RCC 7860 (cell line): Measurements from ENCODE around the gene SEMA4D.
A peak's percentile ranks its signal among the peaks of the same experiment; 100 is the strongest.

Experiments used
- DNase-seq: peaks from one replicate; pipeline ENCODE4 v3.0.0-alpha.2; 2015; ENCODE audit warnings: low spot score
- FAIRE-seq: peaks from 2 replicates; lab custom pipeline; 2012; peaks lifted over from hg19 to GRCh38; lab: Jason Lieb, UNC

Gene SEMA4D

GRCh38 chr9:89418882-89419640, 78.9 kb downstream of the SEMA4D start:
- DNase-seq (no peak), FAIRE-seq (no peak)

- DNase-seq: no peak
These were observed 79.5 kb downstream of the SEMA4D start for GRCh38 chr9:89418474-89418845.

DNA sequence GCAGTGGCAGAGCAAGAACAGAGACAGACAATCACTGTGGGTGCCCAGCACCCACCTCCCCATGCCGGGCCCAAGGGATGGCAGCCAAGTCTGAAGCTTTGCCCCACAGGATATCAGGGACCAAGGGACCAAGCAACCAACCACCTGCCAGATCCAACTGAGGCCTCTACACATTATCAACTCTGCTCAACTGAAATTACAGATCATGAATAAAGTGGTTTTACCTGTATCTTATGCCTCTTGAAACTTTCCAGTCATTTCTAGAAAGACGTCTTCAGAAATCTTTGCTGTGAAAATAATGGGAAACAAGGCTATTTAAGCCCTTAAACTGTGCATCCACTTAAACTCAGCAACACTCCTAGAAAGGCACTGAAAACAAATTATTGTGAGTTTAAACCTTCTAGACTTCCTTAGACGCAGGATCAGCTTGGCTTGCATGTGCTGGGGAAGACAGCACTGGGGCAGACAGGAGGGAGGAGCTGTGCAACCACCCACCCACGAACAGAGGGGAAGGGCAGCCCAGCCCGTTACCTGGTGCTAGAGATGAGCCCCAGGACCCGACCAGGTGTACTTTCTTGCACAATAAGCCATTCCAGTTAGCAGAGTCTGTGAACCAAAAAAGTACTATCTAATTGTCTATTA, 80.0 kb downstream of the SEMA4D start:
- no peak for DNase-seq
- no peak for FAIRE-seq

More at GRCh38 chr9:89418474-89418845, 79.5 kb downstream of the SEMA4D start:
- FAIRE-seq: no peak

DNA sequence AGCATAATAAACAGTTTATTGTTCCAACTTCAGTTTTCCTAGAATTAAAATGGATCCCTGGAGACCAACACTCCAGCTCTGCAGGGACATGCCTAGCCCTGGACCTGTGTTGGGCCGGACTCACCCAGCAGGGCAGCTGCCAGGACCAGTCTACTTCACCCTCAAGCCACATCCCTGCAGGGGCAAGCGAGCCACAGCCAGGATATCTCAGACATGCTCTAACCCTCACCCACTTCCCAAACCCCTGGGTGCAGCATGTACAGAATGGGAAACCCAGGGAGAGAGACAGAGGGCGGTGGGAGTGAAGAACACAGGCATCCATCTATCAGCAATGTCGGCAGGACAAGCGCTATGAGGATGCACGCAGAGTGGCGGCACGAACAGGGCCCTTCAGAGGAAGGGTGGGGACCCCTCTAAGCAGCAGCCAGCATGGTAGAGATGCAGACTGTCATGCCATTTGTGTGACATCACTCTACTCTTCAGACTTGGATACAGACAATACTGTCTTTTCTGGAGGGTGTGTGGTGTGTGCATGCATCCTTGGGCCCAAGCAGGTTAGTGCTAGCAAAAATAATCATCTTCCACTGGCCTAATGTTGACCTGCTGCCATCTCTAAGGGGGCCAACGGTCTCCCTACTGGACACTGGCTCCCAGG, 83.1 kb downstream of the SEMA4D start:
- FAIRE-seq (no peak), DNase-seq (no peak)

DNA sequence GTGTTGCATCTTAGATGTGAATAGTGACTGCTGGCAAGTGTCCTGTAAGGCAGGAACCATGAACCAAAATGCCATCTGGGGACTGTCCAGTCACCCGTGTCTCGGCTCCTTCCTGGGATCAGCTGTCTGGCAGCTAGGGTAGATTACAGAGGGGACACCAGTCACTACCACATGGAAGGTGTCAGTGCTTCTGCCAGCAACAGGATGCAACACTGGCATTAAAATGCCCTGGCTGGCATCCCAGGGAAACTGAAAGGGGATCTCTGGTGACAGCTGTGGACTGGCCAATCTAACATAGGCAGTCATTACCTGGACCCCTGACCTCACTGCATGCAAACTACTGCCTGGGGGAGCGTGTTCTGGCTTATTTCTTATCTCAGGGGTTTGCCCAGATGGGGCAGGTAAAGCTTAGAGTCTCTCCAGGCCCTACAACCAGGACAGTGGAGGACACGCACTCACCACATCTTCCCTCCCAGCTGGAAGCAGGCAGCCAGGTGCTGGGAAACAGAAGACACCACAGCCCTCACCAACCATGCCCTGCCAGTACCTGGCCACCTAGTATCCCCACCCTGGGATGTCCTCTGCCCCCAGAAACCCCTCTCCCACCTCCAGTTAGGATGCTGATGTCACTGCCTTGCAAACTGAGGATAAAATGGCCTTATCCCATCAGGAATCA, 83.8 kb downstream of the SEMA4D start:
- FAIRE-seq: no peak
- no peak for DNase-seq

- FAIRE-seq (no peak), DNase-seq (no peak)
These were observed 85.0 kb downstream of the SEMA4D start for GRCh38 chr9:89412951-89413350.

DNA sequence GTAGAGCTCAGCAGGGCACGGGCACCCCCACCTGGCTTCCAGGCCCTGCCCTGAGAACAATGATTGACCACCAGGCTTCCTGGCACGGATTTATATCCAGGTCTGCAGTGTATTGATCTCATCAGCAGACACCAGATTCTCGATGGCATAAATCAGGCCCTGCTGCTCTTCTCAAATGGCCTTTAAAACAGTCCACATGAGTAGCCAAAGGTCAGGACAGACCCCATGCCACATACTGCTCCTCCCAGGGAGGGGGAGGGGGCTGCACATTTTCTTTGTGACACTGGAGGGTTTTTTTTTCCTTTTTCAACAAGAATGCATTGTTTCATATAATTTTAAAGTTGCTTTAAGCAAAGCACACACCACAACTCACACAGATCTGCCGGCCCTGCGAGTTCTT, 85.4 kb downstream of the SEMA4D start:
- FAIRE-seq (no peak), DNase-seq (no peak)

DNA sequence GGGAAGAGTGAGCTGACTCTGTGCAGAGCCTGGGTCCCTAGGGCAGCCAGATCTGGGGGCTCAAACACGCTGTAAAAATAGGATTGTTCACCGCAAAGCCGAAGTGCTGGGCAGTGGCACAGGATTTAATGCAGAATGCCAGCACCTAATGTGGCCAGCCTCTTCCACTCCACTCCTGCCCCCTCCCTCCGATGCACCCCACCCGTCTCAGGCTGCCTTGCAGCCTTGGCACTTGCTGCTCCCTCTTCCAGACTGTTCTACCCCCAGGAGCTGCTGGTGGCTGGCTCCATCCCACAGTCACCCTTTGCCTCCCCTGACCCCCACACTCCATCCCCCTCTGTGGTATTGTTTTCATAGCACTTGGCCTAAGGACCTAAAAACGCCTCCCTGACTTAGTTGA, 86.2 kb downstream of the SEMA4D start:
- DNase-seq (no peak), FAIRE-seq (no peak)

GRCh38 chr9:89410641-89411350, 87.1 kb downstream of the SEMA4D start:
- no peak for DNase-seq

DNA sequence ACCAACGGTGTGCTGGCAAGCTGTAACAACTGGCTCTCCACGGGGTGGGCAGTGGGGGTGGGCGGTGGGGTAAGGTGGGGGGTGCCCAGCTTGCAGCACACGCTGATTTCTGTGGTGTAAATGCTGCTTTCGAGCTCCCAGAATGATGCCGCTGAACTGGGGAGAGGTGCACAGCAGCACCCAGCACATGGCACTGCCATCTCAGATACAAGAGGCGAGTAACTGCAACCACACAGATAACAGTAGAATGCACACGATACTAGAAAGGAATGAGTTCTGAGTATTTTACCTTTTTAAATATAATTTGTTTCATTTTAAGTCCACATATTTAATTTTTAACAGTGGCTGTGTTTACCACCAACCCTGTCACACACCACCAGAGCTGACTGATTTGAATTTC, 87.9 kb downstream of the SEMA4D start:
- DNase-seq (no peak), FAIRE-seq (no peak)

More at GRCh38 chr9:89410641-89411350, 87.1 kb downstream of the SEMA4D start:
- FAIRE-seq: no peak

DNA sequence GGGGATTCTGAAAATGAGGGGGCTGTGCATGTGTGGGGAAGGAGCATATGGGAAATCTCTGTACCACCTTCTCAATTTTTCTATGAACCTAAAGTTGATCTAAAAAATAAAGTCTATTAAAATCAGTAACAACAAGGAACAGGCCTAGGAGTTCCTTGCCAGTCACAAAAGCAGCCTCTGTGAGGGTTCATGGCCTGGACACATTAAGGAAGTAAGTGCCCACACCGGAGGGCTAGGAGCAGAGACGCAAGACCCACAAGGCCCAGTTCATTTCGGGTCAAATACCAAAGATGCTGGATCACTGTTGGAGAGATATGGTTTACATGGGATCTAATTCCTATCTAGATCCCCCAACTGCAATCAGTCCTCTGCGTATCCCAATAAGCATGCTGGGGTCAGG, 88.4 kb downstream of the SEMA4D start:
- FAIRE-seq (no peak), DNase-seq (no peak)

- no peak for FAIRE-seq
- no peak for DNase-seq
These were observed 89.2 kb downstream of the SEMA4D start for GRCh38 chr9:89408628-89409101.

GRCh38 chr9:89407070-89407469, 90.8 kb downstream of the SEMA4D start:
- peak; percentile 15 for DNase-seq

DNA sequence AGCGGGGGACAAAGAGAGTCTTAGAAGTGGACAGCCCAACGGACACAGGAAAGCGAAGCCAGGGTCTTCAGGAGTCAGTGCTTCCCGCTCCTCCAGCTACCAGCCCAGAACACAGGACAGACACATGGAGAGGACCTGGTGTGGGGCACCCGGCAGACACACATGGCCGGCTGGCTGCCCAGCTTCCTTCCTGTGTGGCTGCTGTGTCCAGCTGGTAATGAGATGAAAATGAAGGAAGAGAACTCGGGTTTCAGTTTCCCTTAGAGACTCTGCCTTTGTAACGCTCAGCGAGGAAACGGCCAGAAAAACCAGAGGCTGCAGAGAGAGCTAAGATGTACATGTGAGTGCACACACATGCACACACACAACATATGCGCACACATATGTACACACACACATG, 92.1 kb downstream of the SEMA4D start:
- FAIRE-seq: no peak
- no peak for DNase-seq

More at GRCh38 chr9:89407070-89407469, 90.8 kb downstream of the SEMA4D start:
- no peak for FAIRE-seq

DNA sequence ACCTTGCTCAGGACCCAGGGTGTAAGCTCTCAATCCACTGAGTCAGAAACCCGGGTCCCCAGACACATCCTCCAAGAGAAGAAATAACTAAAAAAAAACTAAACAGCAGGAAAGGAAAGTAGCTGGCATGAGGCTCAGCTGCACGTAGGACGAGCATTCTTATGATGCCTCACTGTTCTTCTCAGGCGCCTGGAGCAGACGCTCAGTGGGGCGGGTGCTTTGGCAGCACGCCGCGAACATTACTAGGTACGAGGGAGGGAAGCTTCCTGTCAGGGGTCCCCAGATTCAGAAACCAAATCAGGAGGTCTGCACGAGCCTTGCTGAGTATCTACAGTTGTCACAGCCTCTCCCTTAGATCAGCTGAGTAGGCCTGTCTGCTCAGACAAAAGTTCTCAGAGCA, 93.8 kb downstream of the SEMA4D start:
- FAIRE-seq: no peak
- no peak for DNase-seq

DNA sequence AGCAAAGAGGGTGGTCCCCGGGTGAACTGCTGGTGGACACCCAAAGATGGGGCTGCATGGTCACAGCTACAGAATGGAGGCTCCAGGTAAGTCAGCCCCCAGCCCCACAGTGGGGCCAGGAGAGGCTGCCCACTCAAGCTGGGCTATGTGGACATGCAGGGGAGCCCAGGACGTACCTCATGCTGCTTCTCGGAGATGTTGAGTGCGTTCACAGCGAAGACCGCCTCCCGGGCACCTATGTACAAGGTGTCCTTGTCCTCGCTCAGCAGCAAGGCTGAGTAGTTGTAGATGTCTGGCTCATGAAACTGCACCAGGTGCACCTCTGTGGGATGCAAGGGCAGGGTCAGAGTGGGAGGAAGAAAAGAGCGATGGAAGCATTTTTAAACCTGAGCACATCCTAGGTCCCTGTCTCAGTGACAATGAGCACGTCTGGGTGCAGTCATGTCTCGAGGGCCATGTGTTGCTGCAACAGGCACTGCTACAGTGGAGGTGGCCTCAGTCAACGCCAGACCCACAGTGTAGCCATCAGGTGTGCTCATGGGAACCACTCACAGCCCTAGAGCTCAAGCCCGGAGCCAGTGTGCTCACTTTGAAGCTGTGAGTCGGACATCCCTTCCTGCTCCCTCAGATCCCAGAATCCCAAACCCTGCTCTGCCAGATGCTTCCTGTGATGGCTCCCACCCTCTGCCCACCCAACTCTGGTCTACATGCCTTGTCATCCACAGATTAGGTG, 95.1 kb downstream of the SEMA4D start:
- FAIRE-seq (no peak), DNase-seq (no peak)

- DNase-seq (no peak), FAIRE-seq (no peak)
These were observed 97.4 kb downstream of the SEMA4D start for GRCh38 chr9:89400403-89401116.

DNA sequence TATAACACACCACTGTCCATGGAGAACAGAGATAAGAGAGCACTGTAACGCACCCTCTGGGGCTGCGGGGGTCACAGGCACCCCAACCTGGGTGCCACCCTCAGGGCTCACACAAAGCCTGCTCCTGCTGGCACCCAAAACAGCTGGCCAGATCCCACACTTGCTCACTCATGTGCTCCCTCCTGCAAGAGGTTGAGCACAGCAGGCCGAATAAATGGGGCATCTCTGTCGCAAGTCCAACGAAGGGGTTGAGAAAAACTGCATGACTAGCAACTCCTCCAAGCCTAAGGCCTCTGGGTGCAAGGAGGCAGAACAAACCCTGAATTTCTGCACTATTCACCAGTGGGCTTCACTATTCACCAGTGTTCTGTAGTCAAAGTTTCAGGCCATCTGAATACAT, 99.3 kb downstream of the SEMA4D start:
- FAIRE-seq: no peak

DNA sequence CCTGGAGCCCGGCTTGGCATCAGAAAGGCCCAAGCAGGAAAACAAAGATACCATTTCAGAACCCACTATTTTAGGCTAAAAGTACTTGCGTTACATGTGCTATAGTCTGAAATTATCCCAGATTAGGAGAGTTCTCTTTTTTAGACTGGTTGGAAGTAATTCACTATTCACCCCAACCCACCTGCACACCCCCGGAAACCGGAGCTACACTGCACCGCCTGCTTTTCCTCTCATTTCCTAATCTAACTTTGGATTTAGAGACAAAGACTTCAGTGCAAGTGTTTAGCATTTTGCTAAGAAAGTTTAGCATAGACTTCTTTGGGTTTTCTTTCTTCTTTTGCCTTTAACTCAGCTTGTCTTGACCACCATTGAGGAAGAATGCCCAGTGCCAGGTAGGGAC, 100.4 kb downstream of the SEMA4D start:
- FAIRE-seq (no peak), DNase-seq (no peak)

More for the DNA sequence above, 99.3 kb downstream of the SEMA4D start:
- DNase-seq: no peak
